ENCODE measurements around the gene CBX8. TPM values are rescaled to one million over a fixed set of nuclear protein-coding genes. Genes with fewer than 3 reads are reported as not detected.
"Not testable (repeated sequence)": the region's sequence is repeated elsewhere in the genome, so short reads cannot be mapped to it uniquely, and the experiment has no call there.

Gene CBX8
- total RNA-seq, 1 donor from 2014 or later = 5.3 TPM

DNA sequence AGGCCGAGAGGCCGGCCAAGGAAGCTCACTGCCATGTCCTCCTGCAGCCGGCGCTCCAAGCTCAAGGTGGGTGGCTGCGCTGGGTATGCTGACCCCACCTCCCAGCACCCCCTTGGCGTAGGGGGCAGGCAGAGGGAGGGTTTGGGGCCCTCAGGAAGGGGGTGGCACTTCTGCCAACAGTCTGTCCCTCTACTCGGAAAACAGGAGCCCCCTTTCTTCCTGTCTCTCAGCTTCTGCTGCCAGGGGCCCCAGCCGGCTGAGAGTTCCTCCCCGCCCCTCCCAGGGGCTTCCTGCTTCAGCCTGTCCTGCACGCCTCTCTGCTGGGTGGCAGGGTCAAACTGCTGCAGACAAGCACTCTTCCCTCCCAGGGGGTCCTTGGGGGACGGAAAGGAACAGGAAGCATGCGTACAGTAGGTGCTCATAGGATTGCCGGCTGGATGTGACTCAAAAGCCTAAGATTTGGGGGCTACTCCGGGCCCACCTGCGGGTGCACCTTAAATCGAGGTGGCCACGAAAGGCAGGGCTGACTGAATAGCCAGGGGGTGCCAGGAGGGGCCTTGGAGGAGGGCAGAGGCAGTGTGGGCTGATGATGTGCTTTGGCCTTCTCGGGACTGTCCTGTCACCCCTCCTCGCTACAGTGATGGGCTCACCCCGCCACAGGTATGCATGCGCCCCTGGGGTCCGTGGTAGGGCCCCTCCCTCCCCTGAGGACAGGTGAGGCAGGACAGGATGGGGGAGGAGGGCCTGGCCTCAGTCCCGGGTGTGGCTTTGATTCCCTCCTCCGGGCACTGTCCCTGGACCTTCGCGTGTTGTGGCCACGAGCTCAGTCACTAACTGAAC lies 14.9 kb downstream of the CBX8 start:
- no peak for DNase-seq (ENCODE audit: low read depth)

DNA sequence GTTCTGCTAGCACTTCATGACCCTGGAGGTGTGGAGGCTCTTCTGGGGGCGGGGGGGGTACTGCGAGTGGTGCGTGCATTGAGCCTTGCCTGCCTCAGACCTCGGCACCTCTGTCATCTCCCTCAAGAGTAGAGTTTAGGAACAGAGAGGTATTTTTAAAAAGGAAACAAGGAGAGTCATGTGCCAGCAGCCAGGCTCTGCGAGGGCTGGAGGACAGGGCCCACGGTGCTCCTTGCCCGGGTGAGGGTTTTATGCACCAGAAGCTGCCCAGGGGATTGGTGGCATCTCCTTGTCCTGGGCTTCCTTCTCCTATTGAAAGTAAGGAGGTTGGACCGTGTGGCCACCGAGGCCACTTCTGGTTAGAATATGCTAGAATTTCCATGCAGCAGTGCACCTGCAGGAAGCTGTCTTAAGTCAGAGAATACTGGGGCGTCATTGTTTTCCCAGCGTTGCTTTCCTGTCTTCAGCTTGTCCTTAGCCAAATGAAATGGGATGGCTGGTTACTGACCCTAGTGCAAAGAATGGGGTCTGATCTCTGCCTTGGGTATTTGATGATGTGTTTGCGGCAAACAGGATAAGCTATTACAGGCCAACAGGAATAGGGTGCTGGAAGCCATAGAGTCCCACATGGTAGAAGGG lies 15.7 kb downstream of the CBX8 start:
- no peak for DNase-seq (ENCODE audit: low read depth)

DNA sequence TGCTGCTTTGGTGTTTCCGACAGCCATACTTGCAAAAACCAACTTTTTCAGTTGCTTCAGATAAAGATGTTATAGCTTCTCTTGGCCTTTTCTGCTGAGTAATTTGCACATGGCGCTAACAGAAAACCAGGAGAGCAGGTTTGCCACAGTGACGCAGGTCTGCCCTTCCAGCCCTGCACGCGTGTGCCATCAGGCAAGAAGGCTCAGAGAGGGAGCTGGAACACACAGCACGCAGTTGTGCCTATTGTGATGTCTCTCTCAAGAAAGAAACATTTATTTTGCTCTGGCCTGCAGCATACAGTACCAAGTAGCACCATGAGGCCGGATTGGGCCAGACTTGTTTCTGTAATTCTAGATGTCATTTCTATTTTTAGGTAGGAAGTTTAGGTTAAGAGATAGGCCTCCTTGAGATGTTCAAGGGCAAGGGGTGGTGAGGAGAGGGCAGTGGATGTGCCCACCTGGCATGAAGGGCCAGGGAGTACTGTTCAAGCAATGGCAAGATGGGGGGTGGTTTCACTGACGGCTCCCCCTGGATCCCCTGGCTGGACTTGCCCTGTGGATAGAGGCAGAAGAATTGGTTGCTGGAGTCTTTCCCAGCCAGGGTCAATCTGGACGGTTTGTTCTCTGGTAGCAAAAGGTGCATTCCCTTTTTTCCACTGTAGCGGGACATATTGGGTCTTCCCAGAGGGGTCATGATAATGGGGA lies 17.1 kb downstream of the CBX8 start:
- no peak for DNase-seq (ENCODE audit: low read depth)

DNA sequence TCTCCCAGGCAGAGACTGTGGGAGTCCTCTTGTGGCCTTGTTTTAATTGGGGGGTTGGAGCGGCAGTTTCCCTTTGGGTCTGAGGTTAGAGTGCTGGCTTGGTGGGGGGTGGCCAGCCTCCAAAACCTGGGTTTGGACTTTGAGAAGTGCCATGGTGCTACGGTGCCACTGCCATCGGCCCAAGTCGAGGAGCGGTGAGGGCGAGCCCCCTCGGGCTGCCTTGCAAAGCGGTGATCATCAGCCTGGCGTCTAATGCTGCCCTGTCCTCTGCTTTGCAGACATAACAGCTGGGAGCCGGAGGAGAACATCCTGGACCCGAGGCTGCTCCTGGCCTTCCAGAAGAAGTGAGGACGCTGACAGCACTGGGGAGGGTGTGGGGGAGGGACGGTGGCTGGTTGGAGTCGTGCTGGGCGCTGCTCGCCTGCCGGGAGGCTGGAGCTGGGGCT lies 17.8 kb downstream of the CBX8 start:
- no peak for DNase-seq (ENCODE audit: low read depth)

DNA sequence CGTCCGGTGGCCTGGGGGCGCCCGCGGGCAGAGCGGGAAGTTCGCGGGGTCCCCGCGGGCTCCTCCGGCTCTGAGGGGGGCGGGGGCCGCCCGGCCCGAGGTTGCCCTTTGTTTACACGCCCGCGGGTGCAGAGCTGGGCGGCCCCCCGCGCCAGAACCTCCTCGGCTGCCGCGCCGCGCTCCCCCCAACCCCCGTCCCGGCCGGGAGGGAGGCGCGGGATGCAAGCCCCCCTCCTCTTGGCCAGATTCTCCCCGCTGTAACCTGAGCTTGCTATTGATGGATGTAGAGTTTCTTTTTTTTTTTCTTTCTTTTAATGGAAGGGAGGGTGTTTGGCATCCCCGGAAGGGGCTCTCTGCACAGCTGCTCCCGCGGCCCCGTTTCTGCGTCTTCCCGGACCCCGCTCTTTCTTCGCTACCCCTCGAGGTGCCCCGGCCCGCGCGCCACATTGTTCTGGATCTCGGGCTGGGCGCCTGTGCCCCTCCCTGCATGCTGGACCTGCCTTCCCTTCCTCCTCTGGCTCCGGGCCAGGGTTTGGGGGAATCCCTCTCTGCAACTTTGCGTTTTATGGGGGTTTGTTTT lies 18.3 kb downstream of the CBX8 start:
- DNase-seq (ENCODE audit: low read depth) = no peak

DNA sequence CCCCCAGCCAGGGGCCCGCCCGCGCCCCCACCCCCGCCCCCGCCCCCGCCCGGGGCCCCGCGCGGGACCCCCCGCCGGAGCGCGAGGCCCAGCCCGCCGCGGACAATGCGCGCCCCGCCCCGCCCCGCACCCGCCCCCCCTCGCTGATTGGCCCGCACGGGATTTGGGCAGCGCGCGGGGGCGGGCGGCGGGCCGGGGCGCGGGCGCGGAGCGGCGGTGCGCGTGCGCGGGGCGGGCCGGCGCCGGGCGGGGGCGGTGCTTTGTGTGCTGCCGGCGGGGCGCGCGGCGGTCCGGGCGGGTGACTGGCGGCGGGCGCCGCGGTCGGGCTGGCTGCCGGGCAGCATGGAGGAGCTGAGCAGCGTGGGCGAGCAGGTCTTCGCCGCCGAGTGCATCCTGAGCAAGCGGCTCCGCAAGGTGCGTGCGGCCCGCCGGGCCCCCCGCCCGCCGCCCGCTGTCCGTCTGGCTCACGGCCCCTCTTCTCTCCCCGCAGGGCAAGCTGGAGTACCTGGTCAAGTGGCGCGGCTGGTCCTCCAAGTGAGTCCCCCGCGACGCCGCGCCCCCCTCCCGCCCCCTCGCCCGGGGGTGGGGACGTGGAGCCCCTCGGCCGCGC lies 18.9 kb downstream of the CBX8 start, which contains the start of gene CBX2:
Gene CBX2 (plus strand): TSS at position 255 of the 610 bp plus-strand sequence. CDS start 88 bp downstream, at position 343.
- peak; percentile 69 for DNase-seq (ENCODE audit: low read depth)

DNA sequence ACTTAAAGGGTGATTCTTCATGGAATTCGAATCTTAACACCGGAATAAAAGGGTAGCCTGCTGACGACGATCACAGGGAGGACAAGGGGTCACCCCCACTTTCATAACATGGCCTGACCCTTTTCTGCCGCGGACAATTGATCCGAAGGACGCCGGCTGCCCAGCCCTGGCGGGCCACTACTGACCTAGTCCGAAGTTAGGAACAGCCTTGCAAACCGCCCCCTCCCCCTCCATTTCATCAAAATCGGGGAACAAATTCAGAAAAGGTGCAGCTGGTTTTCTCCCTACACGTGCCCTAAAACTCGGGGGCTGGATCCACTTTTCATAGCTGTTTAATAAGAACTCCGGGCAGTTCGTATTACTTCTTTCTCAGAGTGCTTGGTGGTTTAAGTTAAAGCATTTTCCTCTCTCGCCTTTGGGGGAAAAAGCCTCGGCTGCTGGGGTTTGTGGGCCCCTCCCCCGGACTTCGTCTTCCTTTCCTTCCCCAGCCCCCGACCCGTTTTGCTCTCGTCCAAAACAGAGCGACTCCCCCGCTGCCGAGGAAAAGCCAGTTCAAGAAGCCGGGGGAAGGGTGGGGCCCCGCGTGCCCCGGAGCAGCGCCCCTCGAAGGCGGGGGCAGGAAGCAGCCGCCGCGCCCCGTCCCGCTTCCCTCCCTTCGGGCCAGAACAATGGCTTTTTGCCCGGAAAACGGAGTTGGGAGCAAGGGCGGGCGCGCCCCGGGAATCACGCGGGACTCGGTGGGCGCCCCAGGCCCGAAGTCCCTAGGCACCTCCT lies 19.6 kb downstream of the CBX8 start:
- peak; percentile 57 for DNase-seq (ENCODE audit: low read depth)

DNA sequence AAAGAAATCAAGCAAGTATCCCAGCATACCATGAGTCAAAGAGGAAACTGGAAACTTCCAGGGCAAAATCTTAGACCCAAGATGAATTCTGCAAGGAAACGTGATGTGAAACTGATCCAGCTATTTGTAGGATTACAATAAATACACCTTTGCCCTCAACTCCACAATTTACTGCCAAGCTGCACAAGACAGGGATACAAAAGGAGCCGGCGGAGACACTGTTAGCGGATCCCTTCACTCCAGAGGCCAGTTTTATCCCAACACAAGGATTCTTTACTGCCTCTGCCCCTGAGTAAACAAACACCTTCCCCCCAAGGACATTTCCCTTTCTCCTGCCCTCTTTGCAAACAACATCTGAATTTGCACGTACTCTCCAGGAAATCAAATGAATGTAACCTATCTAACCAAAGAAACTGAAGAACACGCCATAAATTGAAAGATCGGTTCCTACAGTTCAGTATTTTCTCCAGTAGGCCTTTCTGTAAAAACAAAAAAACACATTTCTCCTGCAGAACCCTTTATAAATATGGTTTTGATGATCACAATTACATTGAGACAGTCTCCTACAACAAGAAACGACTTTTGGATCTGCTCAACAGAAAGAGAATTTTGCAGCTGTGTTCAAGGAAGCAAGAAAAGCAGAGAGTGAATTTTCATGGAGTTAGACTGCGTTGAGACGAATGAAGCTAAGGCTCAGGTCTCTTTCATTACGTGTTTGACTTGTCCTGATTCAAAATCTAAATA lies 20.3 kb downstream of the CBX8 start:
- DNase-seq (ENCODE audit: low read depth) = no peak

DNA sequence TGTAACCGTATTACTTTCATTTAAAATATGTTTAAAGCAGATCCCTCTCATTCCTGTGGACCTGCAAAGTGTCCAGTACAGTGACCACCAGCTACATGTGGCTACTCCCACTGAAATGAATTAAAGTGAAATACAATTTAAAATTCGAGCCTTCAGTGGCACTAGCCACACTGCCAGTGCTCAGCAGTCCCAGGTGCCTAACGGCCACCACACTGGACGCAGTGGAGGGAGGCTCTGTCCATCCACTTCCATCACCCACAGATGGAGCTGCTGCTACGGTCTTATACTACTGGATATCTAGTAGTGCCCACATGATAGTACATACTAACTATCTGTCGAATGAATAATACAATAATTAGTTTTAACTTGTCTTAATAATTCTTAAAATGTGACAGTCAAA lies 21.2 kb downstream of the CBX8 start:
- no peak for DNase-seq (ENCODE audit: low read depth)

DNA sequence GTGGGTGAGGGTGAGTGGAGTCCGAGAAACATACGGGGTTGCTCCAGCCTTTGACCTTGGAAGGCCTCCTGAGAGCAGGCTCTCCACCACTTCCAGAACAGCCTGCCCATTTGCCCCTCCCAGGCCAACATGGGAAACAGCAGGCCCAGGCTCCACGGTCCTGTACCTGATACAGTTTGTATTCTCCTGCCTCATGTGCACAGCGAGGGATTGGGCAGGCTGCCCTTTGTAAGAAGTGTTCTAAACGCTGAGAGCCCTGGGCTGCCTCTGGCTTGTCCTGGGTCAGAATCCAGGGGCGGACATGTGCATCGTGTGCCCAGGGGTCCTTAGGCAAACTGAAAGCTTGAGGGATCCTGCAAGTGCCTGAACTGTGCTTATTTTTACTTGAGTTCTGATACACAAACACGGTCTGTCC lies 22.3 kb downstream of the CBX8 start:
- no peak for DNase-seq (ENCODE audit: low read depth)

DNA sequence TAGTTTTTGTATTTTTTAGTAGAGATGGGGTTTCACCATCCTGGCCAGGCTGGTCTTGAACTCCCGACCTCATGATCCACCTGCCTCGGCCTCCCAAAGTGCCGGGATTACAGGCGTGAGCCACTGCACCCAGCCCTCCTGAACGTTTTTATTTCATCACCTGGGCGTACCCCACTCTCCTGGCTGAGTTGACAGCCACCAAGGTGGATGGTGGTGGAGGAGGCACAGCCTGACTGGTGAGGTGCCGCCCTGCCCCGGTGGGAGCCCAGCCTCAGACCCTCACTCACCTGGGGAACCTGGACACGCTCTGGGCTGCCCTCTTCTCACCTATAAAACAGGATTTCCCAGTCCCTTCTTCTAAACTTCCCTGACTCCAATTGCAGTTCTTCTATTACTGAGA lies 24.2 kb downstream of the CBX8 start:
- DNase-seq (ENCODE audit: low read depth) = not testable (repeated sequence)

DNA sequence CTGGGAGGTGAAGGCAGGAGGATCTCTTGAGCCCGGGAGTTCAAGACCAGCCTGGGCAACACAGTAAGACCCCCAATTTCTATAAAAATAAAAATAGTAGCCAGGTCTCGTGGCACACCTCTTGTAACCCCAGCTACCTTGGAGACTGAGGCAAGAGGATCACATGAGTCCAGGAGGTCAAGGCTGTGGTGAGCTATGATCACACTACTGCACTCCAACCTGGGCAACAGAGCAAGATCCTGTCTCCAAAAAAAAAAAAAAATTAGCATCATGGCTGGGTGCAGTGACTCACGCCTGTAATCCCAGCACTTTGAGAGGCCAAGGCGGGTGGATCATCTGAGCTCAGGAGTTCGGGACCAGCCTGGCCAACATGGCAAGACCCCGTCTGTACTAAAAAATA lies 25.6 kb downstream of the CBX8 start:
- no peak for DNase-seq (ENCODE audit: low read depth)

DNA sequence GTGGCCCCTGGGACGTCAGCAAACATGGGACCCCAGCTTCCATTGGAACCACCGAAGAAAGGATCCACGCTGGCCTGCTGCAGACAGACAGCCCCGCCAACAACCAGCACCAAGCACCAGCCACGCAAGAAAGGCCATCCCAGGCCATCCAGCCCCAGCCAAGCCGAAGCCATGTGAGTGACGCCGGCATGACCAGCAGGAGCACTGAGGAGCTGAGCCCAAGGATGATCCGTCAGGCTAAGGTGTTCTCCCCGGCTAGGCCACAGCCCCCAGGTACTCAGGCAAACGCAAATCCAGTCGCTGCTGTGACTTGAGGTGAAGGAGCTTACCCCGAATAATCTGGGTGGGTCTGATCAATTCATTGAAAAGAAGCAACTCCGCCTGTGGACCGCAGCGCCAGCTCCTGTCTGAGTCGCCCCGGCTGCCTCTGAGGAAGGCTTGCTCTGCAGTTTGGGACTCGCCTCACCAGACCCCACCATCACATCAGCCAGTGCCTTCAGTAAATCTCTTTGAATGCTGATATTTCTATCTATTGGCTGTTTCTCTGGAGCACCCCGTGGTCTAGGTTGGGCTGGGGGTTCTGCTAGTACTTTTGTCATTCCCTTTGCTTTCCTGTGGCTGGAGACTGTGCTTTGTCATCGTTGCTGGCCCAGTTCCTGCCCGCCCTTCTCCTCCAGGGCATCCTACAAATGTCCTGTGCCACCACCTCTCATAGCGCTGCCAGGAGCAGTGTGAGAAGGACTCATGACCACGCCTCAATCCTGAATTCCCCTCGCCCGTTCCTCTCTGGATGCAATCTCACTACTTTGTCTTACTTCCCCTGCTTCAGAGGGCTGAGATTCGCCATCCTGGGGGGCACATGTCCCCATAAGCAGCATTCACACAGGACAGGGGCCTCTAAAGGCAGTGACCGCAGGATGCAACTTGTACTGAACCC lies 27.0 kb downstream of the CBX8 start:
- DNase-seq (ENCODE audit: low read depth) = no peak

DNA sequence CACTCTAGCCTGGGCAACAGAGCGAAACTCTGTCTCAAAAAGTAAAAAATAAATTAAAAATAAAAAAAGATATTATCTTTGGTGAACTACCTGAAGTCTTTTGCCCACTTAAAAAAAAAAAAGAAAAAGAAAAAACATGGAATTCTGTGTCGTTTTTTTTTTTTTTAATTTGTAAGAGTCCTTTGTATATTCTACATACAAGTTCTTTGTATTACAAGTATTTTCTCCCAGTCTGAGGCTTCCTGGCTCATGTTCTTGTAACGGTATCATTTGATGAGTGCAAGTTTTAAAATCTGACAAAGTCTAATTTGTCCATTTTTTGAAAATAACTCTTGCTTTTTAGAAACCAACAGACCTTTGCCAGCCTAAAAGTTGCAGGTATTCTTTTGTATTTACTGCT lies 31.2 kb downstream of the CBX8 start:
- DNase-seq (ENCODE audit: low read depth) = no peak

DNA sequence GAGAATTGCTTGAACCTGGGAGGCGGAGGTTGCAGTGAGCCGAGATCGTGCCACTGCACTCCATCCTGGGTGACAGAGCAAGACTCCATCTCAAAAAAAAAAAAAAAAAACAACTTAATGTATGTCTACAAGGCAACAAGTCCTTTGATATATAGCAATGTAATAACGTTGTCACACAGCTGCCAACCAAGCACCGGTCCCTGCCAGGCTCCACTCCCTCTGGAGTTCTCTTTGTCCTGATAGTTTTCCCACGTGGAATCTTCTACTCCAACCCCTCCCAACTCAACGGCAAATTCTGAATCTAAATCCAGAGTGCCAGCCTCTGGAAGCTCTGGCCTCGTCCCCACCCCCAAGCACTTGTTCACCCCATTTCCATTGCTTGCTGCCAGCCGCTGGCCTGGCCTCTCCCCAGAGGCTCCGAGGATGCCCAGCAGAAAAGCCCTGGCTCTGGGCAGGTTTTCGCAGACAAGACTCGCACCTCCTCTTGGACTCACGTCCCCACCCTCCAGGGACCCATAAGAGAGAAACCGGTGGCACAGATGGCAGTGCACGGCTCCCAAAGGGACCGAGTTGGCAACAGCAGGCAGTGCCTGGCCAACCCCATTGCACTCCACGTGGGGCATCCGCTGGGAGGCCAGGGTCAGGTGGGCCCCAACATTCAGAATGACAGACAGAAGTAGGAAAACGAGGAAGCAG lies 34.8 kb downstream of the CBX8 start:
- DNase-seq (ENCODE audit: low read depth) = no peak

DNA sequence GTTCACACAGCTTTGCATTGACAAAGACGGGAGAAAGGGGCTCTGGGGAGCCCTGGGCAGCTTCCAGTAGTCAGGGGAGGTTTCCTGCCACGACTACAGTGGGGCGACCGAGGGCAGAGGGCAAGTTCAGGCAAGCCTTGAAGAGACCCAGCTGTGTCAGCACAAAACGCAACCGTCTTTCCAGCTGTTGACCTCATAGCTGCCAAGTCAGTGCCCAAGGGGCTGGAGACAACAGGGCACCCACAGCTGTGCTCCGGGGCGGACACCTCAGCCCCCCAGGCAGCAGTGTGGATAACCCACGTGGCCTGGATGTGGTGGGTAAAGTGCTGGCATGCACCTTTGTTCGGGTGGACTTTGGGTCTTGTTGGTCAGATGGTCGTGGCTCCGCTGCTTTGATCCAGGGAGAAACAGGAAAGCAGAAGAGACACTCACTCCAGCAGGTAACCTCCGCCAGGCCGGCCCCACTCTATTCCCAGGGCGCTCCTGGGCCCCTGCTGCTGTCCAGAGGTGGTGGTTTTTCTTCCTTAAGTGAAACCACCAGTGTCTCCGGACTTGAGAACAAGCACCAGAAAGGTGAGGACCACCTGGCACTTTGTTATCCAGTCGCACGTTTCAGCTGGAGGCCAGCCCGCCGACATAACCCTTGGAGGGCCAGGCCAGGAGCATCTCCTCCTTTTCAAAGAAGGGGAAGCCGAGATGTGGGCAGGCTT lies 36.5 kb downstream of the CBX8 start:
- DNase-seq (ENCODE audit: low read depth) = no peak

DNA sequence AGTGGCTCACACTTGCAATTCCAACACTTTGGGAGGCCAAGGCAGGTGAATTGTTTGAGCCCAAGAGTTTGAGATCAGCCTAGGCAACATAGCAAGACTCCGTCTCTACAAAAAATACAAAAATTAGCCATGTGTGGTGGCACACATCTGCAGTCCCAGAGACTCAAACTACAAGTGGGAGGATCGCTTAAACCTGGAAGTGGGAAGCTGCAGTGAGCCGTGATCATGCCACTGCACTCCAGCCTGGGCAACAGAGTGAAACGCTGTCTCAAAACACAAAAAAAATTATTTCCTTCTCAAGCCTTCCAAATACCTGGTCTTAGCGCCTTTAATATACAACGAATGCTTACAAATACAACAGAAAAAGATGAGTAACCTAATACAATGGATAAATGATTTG lies 38.6 kb downstream of the CBX8 start:
- no peak for DNase-seq (ENCODE audit: low read depth)

Data from myocyte (in vitro differentiated cells).